D721Med (cell line): ENCODE data around the gene C22orf23.
"Not testable (repeated sequence)": the region's sequence is repeated elsewhere in the genome, so short reads cannot be mapped to it uniquely, and the experiment has no call there.

Experiments
- DNase-seq: peaks from one replicate; pipeline ENCODE4 v3.0.0; 2011; ENCODE audit warnings: low spot score; ENCODE audit not compliant: insufficient read length
- FAIRE-seq: peaks from 2 replicates; lab custom pipeline; 2011; peaks lifted over from hg19 to GRCh38; lab: Jason Lieb, UNC
- CTCF ChIP-seq: IDR thresholded peaks from 2 replicates; pipeline ENCODE4 v1.5.1; 2012; ENCODE audit warnings: mild to moderate bottlenecking, control low read depth; ENCODE audit not compliant: insufficient read depth; ENCODE audit errors: missing control alignments

Gene C22orf23

DNA sequence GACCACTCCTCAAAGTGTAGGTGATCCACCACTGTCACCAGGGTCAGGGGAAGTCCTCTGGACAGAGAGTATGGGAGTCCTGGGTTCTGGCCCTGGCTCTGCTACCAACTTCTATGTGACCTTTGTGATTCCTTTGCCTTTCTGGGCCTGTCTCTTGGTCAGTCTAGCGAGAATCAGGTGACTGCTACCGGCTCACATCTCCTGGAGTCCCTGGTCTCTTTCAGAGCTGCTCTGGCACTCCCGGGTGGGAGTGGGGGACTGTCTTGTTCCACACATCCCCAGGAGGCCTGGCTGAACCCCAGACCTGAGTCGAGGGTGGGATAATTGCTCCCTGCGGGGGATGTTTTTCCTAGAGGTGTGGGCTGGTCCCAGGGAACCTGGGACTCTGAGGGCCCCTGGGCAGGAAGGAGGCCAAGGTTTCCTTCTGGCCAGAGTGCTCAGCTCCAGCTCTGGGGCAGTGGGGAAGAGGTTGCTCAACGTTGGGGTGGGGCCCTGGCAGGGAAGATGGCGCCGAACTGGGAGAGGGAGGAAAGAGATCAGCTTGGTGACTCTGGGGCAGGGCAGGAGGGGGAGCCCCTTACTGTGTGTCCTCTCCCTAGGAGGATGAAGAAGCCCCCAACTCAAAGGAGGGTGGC lies 28.9 kb upstream of the C22orf23 start:
- no peak for TF ChIP-seq CTCF
- DNase-seq (no peak), FAIRE-seq (no peak)

- TF ChIP-seq CTCF, result no peak
- FAIRE-seq (no peak), DNase-seq (no peak)
These were observed 28.0 kb upstream of the C22orf23 start for GRCh38 chr22:37981282-37982011.

DNA sequence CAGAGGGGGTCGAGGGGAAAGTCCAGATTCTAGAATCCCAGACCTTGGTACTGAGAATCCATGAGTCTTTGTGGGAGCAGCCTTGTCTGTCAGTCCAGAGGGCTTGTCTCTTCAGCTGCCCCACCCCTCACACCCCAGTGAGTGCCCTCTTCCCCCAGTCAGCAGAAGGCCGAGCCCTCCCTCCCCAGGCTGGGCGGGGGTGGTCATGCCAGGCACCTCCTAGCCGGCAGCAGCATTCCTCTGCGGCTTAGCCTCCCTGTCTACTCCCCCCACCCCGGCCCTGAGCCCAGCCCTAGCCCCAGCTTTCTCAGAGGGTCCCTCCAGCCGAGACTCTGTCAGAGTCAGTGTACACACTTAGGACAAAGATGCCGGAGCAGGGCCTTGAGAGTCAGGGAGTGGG lies 26.4 kb upstream of the C22orf23 start:
- no peak for FAIRE-seq
- DNase-seq, result no peak
- no peak for TF ChIP-seq CTCF

- FAIRE-seq, result no peak
- DNase-seq, result no peak
- TF ChIP-seq CTCF, result no peak
These were observed 23.1 kb upstream of the C22orf23 start for GRCh38 chr22:37976547-37976946.

DNA sequence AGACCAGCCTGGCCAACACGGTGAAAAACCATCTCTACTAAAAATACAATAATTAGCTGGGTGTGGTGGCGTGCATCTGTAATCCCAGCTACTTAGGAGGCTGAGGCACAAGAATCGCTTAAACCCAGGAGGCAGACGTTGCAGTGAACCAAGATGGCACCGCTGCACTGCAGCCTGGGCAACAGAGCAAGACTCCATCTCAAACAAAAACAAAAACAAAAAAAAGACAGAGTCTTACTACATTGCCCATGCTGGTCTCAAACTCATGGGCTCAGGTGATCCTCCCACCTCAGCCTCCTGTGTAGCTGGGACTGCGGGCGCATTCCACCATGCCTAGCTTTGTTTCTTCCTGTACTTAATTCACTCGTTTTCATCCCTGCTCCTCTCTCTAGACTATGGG lies 22.6 kb upstream of the C22orf23 start:
- DNase-seq, FAIRE-seq: not testable (repeated sequence)

GRCh38 chr22:37975153-37975552 lies 21.8 kb upstream of the C22orf23 start:
- no peak for FAIRE-seq
- TF ChIP-seq CTCF, result no peak
- DNase-seq, result no peak

DNA sequence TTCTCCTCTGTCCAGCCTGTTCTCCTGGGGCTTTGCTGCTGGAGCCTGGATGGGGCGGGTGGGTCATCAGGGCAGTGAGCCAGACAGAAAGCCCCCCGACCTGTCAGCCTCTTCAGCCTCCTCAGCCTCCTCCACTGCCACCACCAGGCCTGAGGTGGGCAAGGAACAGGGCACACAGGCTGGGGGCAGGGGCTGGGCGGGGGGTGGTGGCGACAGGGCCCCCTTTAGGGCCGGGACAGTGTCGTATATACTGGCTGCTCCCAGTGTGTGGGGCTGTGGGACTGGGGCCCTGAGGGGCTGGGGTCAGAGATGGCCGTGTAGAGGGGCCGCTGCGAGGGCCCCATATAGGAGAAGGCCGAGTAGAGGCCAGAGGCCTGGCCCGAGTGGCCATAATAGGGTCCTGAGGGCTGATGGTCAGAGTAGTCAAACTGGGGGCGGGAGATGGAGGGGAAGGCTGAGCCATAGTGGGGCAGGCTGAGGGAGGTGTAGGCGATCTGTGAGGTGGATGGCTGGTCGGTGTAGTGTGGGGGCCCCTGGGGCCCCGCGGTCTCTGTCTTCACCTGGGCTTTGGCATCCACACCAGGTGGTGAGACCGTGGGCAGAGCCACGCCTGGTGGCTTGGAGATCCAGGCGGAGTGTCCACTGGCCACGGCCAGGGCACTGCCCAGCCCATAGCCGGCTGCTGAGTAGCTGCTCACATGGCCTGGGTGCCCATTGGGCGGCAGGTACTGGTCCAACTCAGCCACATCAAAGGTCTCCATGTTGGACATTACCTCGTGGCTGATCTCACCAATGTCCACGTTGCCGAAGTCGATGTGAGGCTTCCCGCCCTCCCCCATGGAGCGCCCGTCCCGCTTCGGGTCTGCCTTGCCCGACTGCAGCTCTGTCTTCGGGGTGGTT lies 20.1 kb upstream of the C22orf23 start:
- no peak for TF ChIP-seq CTCF
- DNase-seq (no peak), FAIRE-seq (no peak)
